NCI-H1048 (cell line): ENCODE results near the gene NFYA.

ENCODE experiments used
- DNase-seq: peaks from one replicate; lab custom pipeline; 2025; lab: John Stamatoyannopoulos, UW

The NFYA gene

GRCh38 chr6:41072836-41073202 is at the start of gene NFYA:
TSS of gene NFYA (plus strand) at chr6:41072974. CDS start at chr6:41079090, 6,116 bp downstream.
- peak; percentile 99 for DNase-seq

- DNase-seq = no peak
Observed at GRCh38 chr6:41023114-41023513, 49.7 kb upstream of the NFYA start.

- no peak for DNase-seq
Observed at GRCh38 chr6:41025966-41026530, 46.7 kb upstream of the NFYA start.

- no peak for DNase-seq
Observed at GRCh38 chr6:41027241-41027640, 45.5 kb upstream of the NFYA start.

GRCh38 chr6:41027799-41028560 is 44.8 kb upstream of the NFYA start:
- no peak for DNase-seq

GRCh38 chr6:41028561-41029412 is 44.0 kb upstream of the NFYA start:
- DNase-seq = no peak

- no peak for DNase-seq
Observed at GRCh38 chr6:41032830-41033229, 39.9 kb upstream of the NFYA start.

GRCh38 chr6:41033776-41034175 is 39.0 kb upstream of the NFYA start:
- DNase-seq = no peak

- no peak for DNase-seq
Observed at GRCh38 chr6:41036186-41036585, 36.6 kb upstream of the NFYA start.

GRCh38 chr6:41036601-41037000 is 36.2 kb upstream of the NFYA start:
- no peak for DNase-seq

- DNase-seq = no peak
Observed at GRCh38 chr6:41037107-41037900, 35.5 kb upstream of the NFYA start.

GRCh38 chr6:41038205-41038604 is 34.6 kb upstream of the NFYA start:
- no peak for DNase-seq

- no peak for DNase-seq
Observed at GRCh38 chr6:41039060-41039998, 33.4 kb upstream of the NFYA start, which contains the start of gene UNC5CL. TSS of gene UNC5CL (minus strand) at chr6:41039221. CDS start at chr6:41035074, 4,147 bp downstream.

GRCh38 chr6:41040101-41040939 is 32.5 kb upstream of the NFYA start:
- no peak for DNase-seq

GRCh38 chr6:41040940-41041536 is 31.7 kb upstream of the NFYA start:
- DNase-seq = no peak

GRCh38 chr6:41042226-41043055 is 30.3 kb upstream of the NFYA start, which contains the start of gene TSPO2:
TSS of gene TSPO2 (plus strand) at chr6:41042467. CDS start at chr6:41042986, 519 bp downstream.
- no peak for DNase-seq

GRCh38 chr6:41043151-41043550 is 29.6 kb upstream of the NFYA start:
- DNase-seq = no peak

GRCh38 chr6:41045664-41046063 is 27.1 kb upstream of the NFYA start:
- DNase-seq = no peak
